Body of pancreas (tissue), 4 donors: Measurements from ENCODE around the gene OR9Q2. TPM values are rescaled to one million over a fixed set of nuclear protein-coding genes. Genes with fewer than 3 reads are reported as not detected.
"Not testable (repeated sequence)": the region's sequence is repeated elsewhere in the genome, so short reads cannot be mapped to it uniquely, and the experiment has no call there.

Source experiments
- ATAC-seq: fragments of 150-250 bp; one replicate; pipeline ENCODE4 v1.9.1; 2016
- DNase-seq, 4 donors: peaks; one replicate each; pipeline ENCODE4 v3.0.0-alpha.2; 2019
- H3K27ac ChIP-seq, 4 donors: fragments of 200-600 bp; sonication (generic); 1 replicate in 3 of 4; 2 replicates in 1 of 4; pipeline versions ENCODE4 v1.5.1 to v1.6.1; 2016 to 2019; ENCODE audit warnings: mild to moderate bottlenecking in 1 of 4, mixed read lengths in 1 of 4, moderate library complexity in 1 of 4
- H3K27me3 ChIP-seq, 2 donors: fragments of 200-600 bp; sonication (generic); one replicate each; pipeline ENCODE4 v1.6.0; 2016; ENCODE audit warnings: mild to moderate bottlenecking in 1 of 2
- H3K36me3 ChIP-seq, 2 donors: fragments of 200-600 bp; sonication (generic); replicated peaks in 1 of 2; 2 replicates each; pipeline ENCODE4 v1.5.1; 2016; ENCODE audit warnings: low read depth in 2 of 2; ENCODE audit not compliant: insufficient read depth in 1 of 2
- H3K4me1 ChIP-seq: fragments of 200-600 bp; sonication (generic); one replicate; pipeline ENCODE4 v1.6.0; 2016
- H3K4me3 ChIP-seq, 2 donors: fragments of 200-600 bp; sonication (generic); 1 replicate in 1 of 2; 2 replicates in 1 of 2; pipeline ENCODE4 v1.5.1; 2016 to 2019
- H3K9me3 ChIP-seq, 3 donors: fragments of 200-600 bp; sonication (generic); 1 replicate in 2 of 3; 2 replicates in 1 of 3; pipeline ENCODE4 v1.5.1; 2016
- CTCF ChIP-seq, 7 experiments: fragments of 450-650 bp in 4 of 7; fragments of 200-600 bp in 3 of 7; sonication (generic) in 3 of 7; IDR thresholded peaks; one replicate each; pipeline ENCODE4 v1.5.1; 2016 to 2019; ENCODE audit warnings: antibody characterized with exemption in 7 of 7
- POLR2A ChIP-seq, 3 donors: fragments of 450-650 bp; IDR thresholded peaks; one replicate each; pipeline ENCODE4 v1.6.1; 2016; ENCODE audit warnings: antibody characterized with exemption in 3 of 3, mild to moderate bottlenecking in 2 of 3
- WGBS, 2 donors: methylation state at CpG; one replicate each; pipeline ENCODE4 v1.1.5; 2017; 5-methylcytosine and 5-hydroxymethylcytosine counted together
- intact Hi-C: fragments of 100-400 bp; cut with DNase I; formaldehyde crosslinking; loops from one replicate; pipeline ENCODE4 v1.15.1; 2023
- total RNA-seq, 2 donors: library from RNA; depleted of rRNA; stranded (reverse); fragments of >200 nt; gene quantifications; one replicate each; pipeline ENCODE4 v1.1.0, GENCODE V29; 2016

Gene OR9Q2
- total RNA-seq, 2 donors from 2014 or later, result not detected

- ATAC-seq (no peak), DNase-seq (no peak)
- Histone ChIP-seq H3K36me3 (no peaks in the 10 kb centered on the region), H3K27me3 (no peaks in the 10 kb centered on the region), H3K9me3 (no peaks in the 10 kb centered on the region), H3K4me3 (no peak overlapping the region), H3K27ac (no peak overlapping the region), H3K4me1 (no peaks in the 10 kb centered on the region)
- WGBS, 2 donors, result 61 to 70% methylated on average over 3 of the region's 3 CpGs
- intact Hi-C loops, result no loop called here
- TF ChIP-seq CTCF (IDR thresholded peaks at IDR 0.05) (no peak), POLR2A (IDR thresholded peaks at IDR 0.05) (no peak)
These were observed 3.4 kb downstream of the OR9Q2 start for GRCh38 chr11:58192229-58192628.

GRCh38 chr11:58193391-58193790, 4.5 kb downstream of the OR9Q2 start:
- H3K4me3 ChIP-seq, result no peak overlapping the region
- H3K36me3 ChIP-seq, result no peaks in the 10 kb centered on the region
- intact Hi-C loops, result no loop called here
- ATAC-seq (no peak), DNase-seq (no peak)
- H3K27ac ChIP-seq, result no peak overlapping the region
- no peaks in the 10 kb centered on the region for H3K4me1 ChIP-seq
- TF ChIP-seq POLR2A (IDR thresholded peaks at IDR 0.05), result no peak
- no peak for TF ChIP-seq CTCF (IDR thresholded peaks at IDR 0.05)
- no peaks in the 10 kb centered on the region for H3K9me3 ChIP-seq
- H3K27me3 ChIP-seq, result no peaks in the 10 kb centered on the region

- Histone ChIP-seq H3K27ac (no peak overlapping the region), H3K36me3 (no peaks in the 10 kb centered on the region), H3K9me3 (no peaks in the 10 kb centered on the region), H3K27me3 (no peaks in the 10 kb centered on the region), H3K4me3 (no peak overlapping the region), H3K4me1 (no peaks in the 10 kb centered on the region)
- TF ChIP-seq POLR2A (IDR thresholded peaks at IDR 0.05) (no peak), CTCF (IDR thresholded peaks at IDR 0.05) (no peak)
- DNase-seq (no peak), ATAC-seq (no peak)
- 70 to 74% methylated on average over 2 of the region's 2 CpGs for WGBS, 2 donors
- intact Hi-C loops, result no loop called here
These were observed 7.1 kb downstream of the OR9Q2 start for GRCh38 chr11:58195939-58196338.

- TF ChIP-seq POLR2A (IDR thresholded peaks at IDR 0.05) (no peak), CTCF (IDR thresholded peaks at IDR 0.05) (no peak)
- 9 to 14% methylated on average over 1 of the region's 1 CpG for WGBS, 2 donors
- no peak for DNase-seq
- Histone ChIP-seq H3K36me3 (no peaks in the 10 kb centered on the region), H3K4me3 (no peak overlapping the region), H3K9me3 (no peaks in the 10 kb centered on the region), H3K4me1 (no peaks in the 10 kb centered on the region), H3K27ac (no peak overlapping the region), H3K27me3 (no peaks in the 10 kb centered on the region)
- ATAC-seq, result no peak
- intact Hi-C loops, result no loop called here
These were observed 10.4 kb downstream of the OR9Q2 start for GRCh38 chr11:58199271-58199670.

GRCh38 chr11:58204042-58204441, 15.2 kb downstream of the OR9Q2 start, which contains the start of gene OR1S2:
TSS of gene OR1S2 (minus strand) at chr11:58204142. CDS start at chr11:58204142, 0 bp downstream.
- no peak within 1 kb of the TSS for H3K4me3 ChIP-seq
- H3K36me3 ChIP-seq, result no peaks in the 10 kb centered on the region
- no peaks in the 10 kb centered on the region for H3K27me3 ChIP-seq
- no peak for ATAC-seq
- TF ChIP-seq CTCF (IDR thresholded peaks at IDR 0.05) (no peak), POLR2A (IDR thresholded peaks at IDR 0.05) (no peak)
- H3K9me3 ChIP-seq, result no peaks in the 10 kb centered on the region
- no peaks in the 10 kb centered on the region for H3K4me1 ChIP-seq
- intact Hi-C loops, result no loop called here
- no peak for DNase-seq
- no peak within 1 kb of the TSS for H3K27ac ChIP-seq

GRCh38 chr11:58212420-58212819, 23.6 kb downstream of the OR9Q2 start, which contains the start of gene OR1S1:
TSS of gene OR1S1 (plus strand) at chr11:58212720.
- intact Hi-C loops, H3K36me3 ChIP-seq, H3K9me3 ChIP-seq, DNase-seq, H3K4me3 ChIP-seq, H3K4me1 ChIP-seq, ATAC-seq, H3K27ac ChIP-seq, H3K27me3 ChIP-seq: not testable (repeated sequence)
- WGBS, 2 donors, result 67 to 77% methylated on average over 1 to 2 of the region's 2 CpGs
